IPS-18a (cell line): ENCODE data around the gene MYH10.

Source experiments
- H3K27ac ChIP-seq: one replicate; pipeline ENCODE4 v1.5.1; 2013; ENCODE audit warnings: low read length
- H3K27me3 ChIP-seq: one replicate; pipeline ENCODE4 v1.6.1; 2013; ENCODE audit warnings: mild to moderate bottlenecking, low read length; ENCODE audit not compliant: control insufficient read depth, insufficient read depth
- H3K36me3 ChIP-seq: one replicate; pipeline ENCODE4 v1.6.1; 2013; ENCODE audit warnings: low read depth, low read length; ENCODE audit not compliant: control insufficient read depth
- H3K4me1 ChIP-seq: one replicate; pipeline ENCODE4 v1.6.1; 2013; ENCODE audit warnings: low read depth, low read length; ENCODE audit not compliant: control insufficient read depth
- H3K4me3 ChIP-seq: one replicate; pipeline ENCODE4 v1.5.1; 2013; ENCODE audit warnings: low read length
- H3K9ac ChIP-seq: one replicate; pipeline ENCODE4 v1.6.1; 2013; ENCODE audit warnings: mild to moderate bottlenecking, low read length, moderate library complexity
- H3K9me3 ChIP-seq: one replicate; pipeline ENCODE4 v1.6.1; 2013; ENCODE audit warnings: low read depth, low read length; ENCODE audit not compliant: control insufficient read depth

The MYH10 gene

DNA sequence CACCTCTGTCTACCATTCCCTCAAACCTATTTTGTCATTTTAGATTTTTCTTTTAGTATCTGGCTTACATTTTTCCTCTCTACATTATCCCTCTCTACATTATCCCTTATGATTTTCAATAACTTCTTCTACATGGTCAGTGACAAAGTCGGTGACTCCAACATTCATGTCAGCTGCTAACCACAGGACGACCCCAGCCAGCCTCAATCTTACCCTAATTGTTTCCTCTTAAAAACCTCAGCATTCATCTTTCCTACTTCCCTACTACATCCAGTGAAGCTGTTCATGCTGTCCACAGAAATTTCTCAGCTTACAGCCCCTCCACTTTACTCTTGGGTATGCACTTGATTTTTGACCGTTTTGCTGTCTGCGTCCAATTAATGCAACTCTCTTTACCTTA, 8.3 kb downstream of the MYH10 start:
- Histone ChIP-seq H3K27me3 (no peaks in the 10 kb centered on the region), H3K36me3 (peaks cover 43% of the 10 kb centered on the region), H3K4me1 (peaks cover 6% of the 10 kb centered on the region), H3K9ac (no peak overlapping the region), H3K4me3 (no peak overlapping the region), H3K9me3 (no peaks in the 10 kb centered on the region), H3K27ac (no peak overlapping the region)

DNA sequence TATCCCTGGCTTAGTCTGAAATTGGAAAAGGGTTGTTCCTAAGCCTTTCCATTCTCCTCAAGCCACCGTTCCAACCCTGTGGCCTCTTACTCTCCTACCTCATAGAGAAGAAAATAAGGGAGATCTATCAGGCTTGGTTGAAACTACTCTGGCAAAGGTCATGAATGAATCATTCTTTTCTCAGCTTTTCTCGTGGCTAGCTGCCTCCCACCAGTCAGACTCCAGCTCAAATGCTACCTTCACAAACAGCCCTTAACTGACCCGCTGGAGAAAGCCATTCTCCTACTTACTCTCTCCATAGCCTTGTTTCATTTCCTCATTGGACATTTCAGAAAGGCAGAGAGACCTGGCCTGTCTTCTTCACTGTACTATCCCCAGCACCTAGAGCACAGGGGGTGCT, 8.9 kb downstream of the MYH10 start:
- H3K27me3 ChIP-seq = no peaks in the 10 kb centered on the region
- no peak overlapping the region for H3K27ac ChIP-seq
- H3K4me3 ChIP-seq = no peak overlapping the region
- H3K4me1 ChIP-seq = peaks cover 6% of the 10 kb centered on the region
- no peak overlapping the region for H3K9ac ChIP-seq
- no peaks in the 10 kb centered on the region for H3K9me3 ChIP-seq
- H3K36me3 ChIP-seq = peaks cover 43% of the 10 kb centered on the region

DNA sequence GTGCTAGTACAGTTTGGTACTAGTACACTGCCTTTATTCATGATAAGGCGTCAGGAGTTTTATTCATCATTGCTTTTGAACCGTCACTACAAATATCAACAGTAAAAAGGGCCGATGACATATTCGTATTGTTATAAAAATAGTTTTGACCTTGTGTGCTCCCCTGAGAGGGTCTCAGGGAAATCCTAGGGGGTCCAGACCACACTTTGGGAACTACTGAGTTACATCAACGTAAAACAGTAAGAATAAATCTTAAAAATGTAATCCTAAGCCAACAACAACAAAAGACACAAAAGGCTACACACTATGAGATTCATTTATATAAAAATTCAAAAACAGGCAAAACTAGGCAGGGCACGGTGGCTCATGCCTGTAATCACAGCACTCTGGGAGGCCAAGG, 11.2 kb downstream of the MYH10 start:
- Histone ChIP-seq H3K27ac (no peak overlapping the region), H3K36me3 (peaks cover 40% of the 10 kb centered on the region), H3K27me3 (no peaks in the 10 kb centered on the region), H3K4me3 (no peak overlapping the region), H3K4me1 (peaks cover 5% of the 10 kb centered on the region), H3K9me3 (no peaks in the 10 kb centered on the region), H3K9ac (no peak overlapping the region)

DNA sequence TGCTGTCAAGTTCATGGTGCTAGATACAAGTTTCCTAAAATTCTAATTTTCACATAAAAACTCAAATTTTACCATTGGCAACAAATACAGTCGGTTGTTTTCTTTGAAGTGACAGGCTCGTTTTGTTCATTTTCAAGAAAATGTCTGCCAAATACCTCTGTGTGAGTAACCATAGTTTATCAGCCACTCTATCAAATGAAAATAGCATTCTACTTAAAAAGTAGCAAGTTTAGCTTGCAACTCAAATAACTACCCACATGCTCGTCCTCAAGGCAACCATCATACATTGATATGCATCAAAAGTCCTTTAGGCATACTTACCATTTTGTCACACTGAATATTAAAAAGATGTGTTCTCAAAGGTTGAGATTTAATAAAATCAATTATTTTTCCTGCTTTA, 11.7 kb downstream of the MYH10 start:
- Histone ChIP-seq H3K27ac (no peak overlapping the region), H3K4me1 (peaks cover under 1% of the 10 kb centered on the region), H3K9me3 (no peaks in the 10 kb centered on the region), H3K27me3 (no peaks in the 10 kb centered on the region), H3K9ac (no peak overlapping the region), H3K36me3 (peaks cover 40% of the 10 kb centered on the region), H3K4me3 (no peak overlapping the region)

DNA sequence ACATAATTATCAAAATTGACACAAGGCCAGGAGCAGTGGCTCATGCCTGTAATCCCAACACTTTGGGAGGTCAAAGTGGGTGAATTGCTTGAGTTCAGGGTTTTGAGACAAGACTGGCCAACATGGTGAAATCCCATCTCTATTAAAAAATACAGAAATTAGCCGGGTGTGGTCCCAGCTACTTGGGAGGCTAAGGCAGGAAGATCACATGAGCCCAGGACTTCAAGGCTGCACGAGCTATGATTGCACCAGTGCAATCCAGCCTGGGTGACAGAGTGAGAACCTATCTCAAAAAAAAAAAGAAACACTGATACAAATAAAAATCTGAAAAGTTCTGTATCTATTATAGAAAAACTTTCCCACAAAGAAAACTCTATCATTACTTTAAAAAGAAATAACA, 15.5 kb downstream of the MYH10 start:
- Histone ChIP-seq H3K9ac (no peak overlapping the region), H3K27ac (no peak overlapping the region), H3K27me3 (no peaks in the 10 kb centered on the region), H3K9me3 (no peaks in the 10 kb centered on the region), H3K36me3 (peaks cover 17% of the 10 kb centered on the region), H3K4me3 (no peak overlapping the region), H3K4me1 (no peaks in the 10 kb centered on the region)

DNA sequence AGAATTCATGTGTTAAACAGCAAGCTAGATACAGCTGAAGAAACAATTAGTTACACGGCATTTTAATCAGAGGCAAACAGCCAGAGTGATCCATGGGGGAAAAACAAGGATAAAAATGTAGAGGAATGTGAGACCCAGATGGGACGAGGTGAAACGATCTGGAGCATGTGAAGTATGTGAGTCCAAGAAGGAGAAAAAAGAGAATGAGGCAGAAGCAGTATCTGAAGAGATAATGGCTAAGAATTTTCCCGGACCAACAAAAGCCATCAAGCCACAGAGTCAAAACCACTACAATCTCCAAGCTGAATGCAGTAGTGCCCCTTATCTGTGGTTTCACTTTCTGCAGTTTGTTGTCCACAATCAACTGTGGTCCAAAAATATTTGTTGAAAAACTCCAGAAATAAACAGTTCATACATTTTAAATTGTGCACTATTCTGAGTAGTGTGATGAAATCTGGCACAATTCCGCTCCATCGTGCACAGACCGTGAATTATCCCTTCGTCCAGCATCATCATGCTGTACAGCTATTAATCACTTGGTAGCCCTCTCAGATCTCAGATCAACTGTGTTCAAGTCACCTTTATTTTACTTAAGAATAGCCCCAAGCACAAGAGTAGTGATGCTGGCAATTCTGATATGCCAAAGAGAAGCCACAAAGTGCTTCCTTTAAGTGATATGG, 18.8 kb downstream of the MYH10 start:
- peaks cover 4% of the 10 kb centered on the region for H3K36me3 ChIP-seq
- no peak overlapping the region for H3K4me3 ChIP-seq
- no peak overlapping the region for H3K9ac ChIP-seq
- peaks cover 12% of the 10 kb centered on the region for H3K4me1 ChIP-seq
- no peaks in the 10 kb centered on the region for H3K27me3 ChIP-seq
- no peak overlapping the region for H3K27ac ChIP-seq
- H3K9me3 ChIP-seq = no peaks in the 10 kb centered on the region

DNA sequence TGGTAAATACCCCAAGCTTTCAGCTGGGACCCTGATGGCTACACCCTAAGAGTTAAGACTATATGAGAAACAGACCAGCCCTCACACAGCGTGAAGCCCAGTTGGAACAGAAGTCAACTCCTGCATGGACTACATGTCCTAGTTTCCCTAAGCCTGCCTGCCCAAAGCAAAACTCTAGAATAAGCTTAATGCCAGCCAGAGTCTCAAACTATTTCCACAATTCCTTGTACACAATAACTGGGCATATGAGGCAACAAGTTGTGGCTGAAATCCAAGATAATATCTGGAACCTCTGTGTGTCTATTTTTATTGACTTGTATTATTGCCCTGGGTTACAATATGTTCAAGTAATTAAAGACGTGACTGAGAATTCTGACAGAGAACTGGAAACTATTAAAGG, 19.4 kb downstream of the MYH10 start:
- no peaks in the 10 kb centered on the region for H3K9me3 ChIP-seq
- H3K9ac ChIP-seq = no peak overlapping the region
- H3K4me1 ChIP-seq = peaks cover 18% of the 10 kb centered on the region
- H3K27me3 ChIP-seq = no peaks in the 10 kb centered on the region
- no peak overlapping the region for H3K4me3 ChIP-seq
- H3K27ac ChIP-seq = no peak overlapping the region
- peaks cover 4% of the 10 kb centered on the region for H3K36me3 ChIP-seq

DNA sequence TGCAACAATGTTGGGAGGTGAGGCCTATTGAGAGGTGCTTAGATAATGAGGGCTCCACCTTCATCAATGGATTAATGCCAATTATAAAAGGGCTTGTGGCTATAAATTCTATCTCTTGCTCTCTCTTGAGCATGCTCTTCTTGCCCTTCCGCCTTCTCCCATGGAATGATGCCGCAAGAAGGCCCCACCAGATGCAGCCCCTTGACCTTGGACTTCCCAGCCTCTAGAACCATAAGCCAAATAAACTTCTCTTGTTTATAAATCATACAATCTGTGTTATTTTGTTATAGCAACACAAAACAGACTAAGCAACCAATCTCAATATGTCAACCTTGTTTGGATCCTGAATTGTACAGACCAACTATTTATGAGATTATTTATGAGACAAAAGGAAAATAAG, 20.0 kb downstream of the MYH10 start:
- peaks cover 18% of the 10 kb centered on the region for H3K4me1 ChIP-seq
- H3K27me3 ChIP-seq = no peaks in the 10 kb centered on the region
- no peak overlapping the region for H3K4me3 ChIP-seq
- H3K9ac ChIP-seq = no peak overlapping the region
- no peaks in the 10 kb centered on the region for H3K9me3 ChIP-seq
- peaks cover 4% of the 10 kb centered on the region for H3K36me3 ChIP-seq
- no peak overlapping the region for H3K27ac ChIP-seq

DNA sequence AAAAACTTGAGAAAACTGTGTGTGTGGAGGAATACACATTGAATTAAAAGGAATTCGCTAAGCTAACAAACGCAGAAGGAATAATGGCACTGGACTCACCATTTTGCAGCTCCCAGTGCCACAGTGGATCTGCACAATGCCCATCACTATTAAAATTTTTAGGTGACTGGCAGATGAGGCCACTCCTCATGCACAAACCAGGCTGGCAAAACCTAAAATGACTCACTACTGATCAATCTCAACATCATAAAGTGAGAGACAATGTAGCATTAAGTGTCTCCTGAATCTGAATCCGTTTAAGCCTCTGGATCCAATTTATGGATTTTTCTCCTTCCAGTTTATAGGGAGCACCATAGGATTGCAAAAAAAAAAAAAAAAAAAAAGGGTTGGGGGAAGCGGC, 20.6 kb downstream of the MYH10 start:
- Histone ChIP-seq H3K27me3 (no peaks in the 10 kb centered on the region), H3K4me1 (peaks cover 18% of the 10 kb centered on the region), H3K4me3 (no peak overlapping the region), H3K36me3 (peaks cover 4% of the 10 kb centered on the region), H3K27ac (no peak overlapping the region), H3K9me3 (no peaks in the 10 kb centered on the region), H3K9ac (no peak overlapping the region)

DNA sequence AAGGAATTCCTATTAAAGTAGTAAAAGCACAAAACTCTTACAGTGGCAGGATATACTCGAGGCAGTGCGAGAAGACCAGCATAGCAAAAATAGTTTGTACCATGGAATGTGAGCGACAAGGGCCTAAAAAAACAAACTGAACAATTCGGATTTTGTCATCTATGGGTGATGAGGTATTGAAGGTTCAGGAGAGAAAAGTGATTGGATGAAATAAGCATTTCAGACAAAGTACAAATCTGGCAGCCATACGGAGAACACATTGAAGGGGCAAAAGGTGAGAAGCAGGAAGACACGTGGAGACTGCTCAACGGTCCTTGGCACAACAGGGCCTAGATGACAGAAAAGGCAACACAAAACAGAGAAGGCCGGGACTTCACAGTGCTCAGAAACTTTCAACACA, 22.5 kb downstream of the MYH10 start:
- Histone ChIP-seq H3K27me3 (no peaks in the 10 kb centered on the region), H3K4me1 (peaks cover 18% of the 10 kb centered on the region), H3K9ac (no peak overlapping the region), H3K9me3 (no peaks in the 10 kb centered on the region), H3K4me3 (no peak overlapping the region), H3K36me3 (peaks cover 9% of the 10 kb centered on the region), H3K27ac (no peak overlapping the region)

DNA sequence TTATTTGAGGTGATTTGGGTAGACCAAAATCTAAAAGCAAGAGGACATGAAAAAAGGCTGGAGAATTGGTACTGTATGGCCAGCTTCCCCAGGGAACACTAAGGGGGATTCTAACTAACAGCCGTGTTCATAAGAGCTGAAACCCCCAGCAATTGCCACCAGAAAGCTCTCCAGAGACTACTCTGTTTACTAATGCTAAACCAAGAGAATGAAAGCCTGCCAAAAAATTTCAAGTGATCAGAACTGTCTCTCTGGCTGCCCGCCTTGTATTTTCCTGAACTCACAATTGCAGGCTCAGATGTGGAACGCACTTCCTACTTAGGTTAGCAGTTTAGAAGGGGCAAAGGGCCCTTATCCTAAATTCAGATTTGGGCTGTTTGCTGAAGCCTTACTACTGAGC, 24.1 kb downstream of the MYH10 start:
- Histone ChIP-seq H3K4me1 (peaks cover 18% of the 10 kb centered on the region), H3K36me3 (peaks cover 10% of the 10 kb centered on the region), H3K9me3 (no peaks in the 10 kb centered on the region), H3K9ac (no peak overlapping the region), H3K27ac (no peak overlapping the region), H3K4me3 (no peak overlapping the region), H3K27me3 (no peaks in the 10 kb centered on the region)

DNA sequence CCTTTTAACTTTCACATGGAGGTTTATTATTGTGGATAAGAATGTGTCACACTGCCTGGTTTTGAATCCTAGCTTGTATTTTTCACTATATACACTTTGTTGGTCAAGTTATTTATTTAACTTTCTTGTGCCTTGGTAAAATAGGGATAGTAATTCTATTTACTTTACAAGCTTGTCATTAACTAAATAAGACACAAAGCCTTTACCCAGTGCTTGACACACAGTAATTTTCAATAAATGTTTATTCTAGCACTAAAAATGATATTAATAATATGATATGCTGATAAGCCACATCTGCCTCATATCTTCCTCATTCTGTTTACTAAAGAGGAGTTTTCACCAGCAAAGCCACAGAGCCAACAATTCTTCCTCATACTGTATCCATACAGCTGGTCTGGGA, 27.8 kb downstream of the MYH10 start:
- Histone ChIP-seq H3K9me3 (no peaks in the 10 kb centered on the region), H3K27ac (no peak overlapping the region), H3K4me1 (peaks cover 6% of the 10 kb centered on the region), H3K27me3 (no peaks in the 10 kb centered on the region), H3K36me3 (peaks cover 19% of the 10 kb centered on the region), H3K9ac (no peak overlapping the region), H3K4me3 (no peak overlapping the region)
